ENCODE results near the gene CBARP.

The CBARP gene

GRCh38 chr19:1225440-1226226, 12.2 kb downstream of the CBARP start:
- no peaks in the 10 kb centered on the region for H3K9me3 ChIP-seq (ENCODE audit: control insufficient read depth in 2 of 2, low read length in 2 of 2)
- H3K27ac ChIP-seq (ENCODE audit: low read depth in 2 of 2, low read length in 2 of 2), result no peak overlapping the region
- H3K36me3 ChIP-seq (ENCODE audit: control insufficient read depth in 2 of 2, insufficient read depth in 2 of 2, low read length in 2 of 2), result peaks cover 17 to 25% of the 10 kb centered on the region in 2 donors

GRCh38 chr19:1224847-1225246, 13.0 kb downstream of the CBARP start:
- no peaks in the 10 kb centered on the region for H3K9me3 ChIP-seq (ENCODE audit: control insufficient read depth in 2 of 2, low read length in 2 of 2)
- H3K9ac ChIP-seq (ENCODE audit: low read depth in 1 of 2, low read length in 2 of 2), result no peak overlapping the region
- H3K27me3 ChIP-seq (ENCODE audit: control insufficient read depth in 2 of 2, insufficient read depth in 2 of 2, low read length in 2 of 2), result no peaks in the 10 kb centered on the region
- peaks cover 20 to 29% of the 10 kb centered on the region in 2 donors for H3K36me3 ChIP-seq (ENCODE audit: control insufficient read depth in 2 of 2, insufficient read depth in 2 of 2, low read length in 2 of 2)
- H3K4me1 ChIP-seq (ENCODE audit: control insufficient read depth in 2 of 2, insufficient read depth in 2 of 2, low read length in 2 of 2), result no peaks in the 10 kb centered on the region
- no peak overlapping the region for H3K27ac ChIP-seq (ENCODE audit: low read depth in 2 of 2, low read length in 2 of 2)
- H3K4me3 ChIP-seq (ENCODE audit: low read length in 2 of 2), result no peak overlapping the region

More at GRCh38 chr19:1225440-1226226, 12.2 kb downstream of the CBARP start:
- no peak overlapping the region for H3K9ac ChIP-seq (ENCODE audit: low read depth in 1 of 2, low read length in 2 of 2)
- no peaks in the 10 kb centered on the region for H3K27me3 ChIP-seq (ENCODE audit: control insufficient read depth in 2 of 2, insufficient read depth in 2 of 2, low read length in 2 of 2)
- no peaks in the 10 kb centered on the region for H3K4me1 ChIP-seq (ENCODE audit: control insufficient read depth in 2 of 2, insufficient read depth in 2 of 2, low read length in 2 of 2)
- no peak overlapping the region for H3K4me3 ChIP-seq (ENCODE audit: low read length in 2 of 2)

GRCh38 chr19:1224047-1224825, 13.6 kb downstream of the CBARP start:
- Histone ChIP-seq H3K36me3 (ENCODE audit: control insufficient read depth in 2 of 2, insufficient read depth in 2 of 2, low read length in 2 of 2) (peaks cover 20 to 29% of the 10 kb centered on the region in 2 donors), H3K27ac (ENCODE audit: low read depth in 2 of 2, low read length in 2 of 2) (no peak overlapping the region), H3K27me3 (ENCODE audit: control insufficient read depth in 2 of 2, insufficient read depth in 2 of 2, low read length in 2 of 2) (no peaks in the 10 kb centered on the region), H3K4me3 (ENCODE audit: low read length in 2 of 2) (no peak overlapping the region), H3K4me1 (ENCODE audit: control insufficient read depth in 2 of 2, insufficient read depth in 2 of 2, low read length in 2 of 2) (no peaks in the 10 kb centered on the region), H3K9me3 (ENCODE audit: control insufficient read depth in 2 of 2, low read length in 2 of 2) (no peaks in the 10 kb centered on the region), H3K9ac (ENCODE audit: low read depth in 1 of 2, low read length in 2 of 2) (no peak overlapping the region)

GRCh38 chr19:1223018-1223855, 14.6 kb downstream of the CBARP start:
- peaks cover 20 to 29% of the 10 kb centered on the region in 2 donors for H3K36me3 ChIP-seq (ENCODE audit: control insufficient read depth in 2 of 2, insufficient read depth in 2 of 2, low read length in 2 of 2)
- no peak overlapping the region for H3K9ac ChIP-seq (ENCODE audit: low read depth in 1 of 2, low read length in 2 of 2)
- H3K4me1 ChIP-seq (ENCODE audit: control insufficient read depth in 2 of 2, insufficient read depth in 2 of 2, low read length in 2 of 2), result peaks cover 0 to 2% of the 10 kb centered on the region in 2 donors
- no peak overlapping the region for H3K27ac ChIP-seq (ENCODE audit: low read depth in 2 of 2, low read length in 2 of 2)
- no peak overlapping the region for H3K4me3 ChIP-seq (ENCODE audit: low read length in 2 of 2)
- H3K9me3 ChIP-seq (ENCODE audit: control insufficient read depth in 2 of 2, low read length in 2 of 2), result no peaks in the 10 kb centered on the region
- H3K27me3 ChIP-seq (ENCODE audit: control insufficient read depth in 2 of 2, insufficient read depth in 2 of 2, low read length in 2 of 2), result no peaks in the 10 kb centered on the region

- Histone ChIP-seq H3K27me3 (ENCODE audit: control insufficient read depth in 2 of 2, insufficient read depth in 2 of 2, low read length in 2 of 2) (no peaks in the 10 kb centered on the region), H3K27ac (ENCODE audit: low read depth in 2 of 2, low read length in 2 of 2) (no peak overlapping the region), H3K4me1 (ENCODE audit: control insufficient read depth in 2 of 2, insufficient read depth in 2 of 2, low read length in 2 of 2) (peaks cover 3 to 5% of the 10 kb centered on the region in 2 donors), H3K4me3 (ENCODE audit: low read length in 2 of 2) (no peak overlapping the region), H3K9ac (ENCODE audit: low read depth in 1 of 2, low read length in 2 of 2) (no peak overlapping the region), H3K9me3 (ENCODE audit: control insufficient read depth in 2 of 2, low read length in 2 of 2) (no peaks in the 10 kb centered on the region), H3K36me3 (ENCODE audit: control insufficient read depth in 2 of 2, insufficient read depth in 2 of 2, low read length in 2 of 2) (peaks cover 20 to 29% of the 10 kb centered on the region in 2 donors)
Observed at GRCh38 chr19:1222394-1222793, 15.4 kb downstream of the CBARP start.

- H3K9me3 ChIP-seq (ENCODE audit: control insufficient read depth in 2 of 2, low read length in 2 of 2), result no peaks in the 10 kb centered on the region
- no peak overlapping the region for H3K4me3 ChIP-seq (ENCODE audit: low read length in 2 of 2)
- no peaks in the 10 kb centered on the region for H3K27me3 ChIP-seq (ENCODE audit: control insufficient read depth in 2 of 2, insufficient read depth in 2 of 2, low read length in 2 of 2)
- no peak overlapping the region for H3K27ac ChIP-seq (ENCODE audit: low read depth in 2 of 2, low read length in 2 of 2)
- H3K4me1 ChIP-seq (ENCODE audit: control insufficient read depth in 2 of 2, insufficient read depth in 2 of 2, low read length in 2 of 2), result peaks cover 3 to 5% of the 10 kb centered on the region in 2 donors
- peaks cover 20 to 29% of the 10 kb centered on the region in 2 donors for H3K36me3 ChIP-seq (ENCODE audit: control insufficient read depth in 2 of 2, insufficient read depth in 2 of 2, low read length in 2 of 2)
- H3K9ac ChIP-seq (ENCODE audit: low read depth in 1 of 2, low read length in 2 of 2), result no peak overlapping the region
Observed at GRCh38 chr19:1221904-1222255, 15.9 kb downstream of the CBARP start.

- peaks cover 20 to 29% of the 10 kb centered on the region in 2 donors for H3K36me3 ChIP-seq (ENCODE audit: control insufficient read depth in 2 of 2, insufficient read depth in 2 of 2, low read length in 2 of 2)
- H3K9me3 ChIP-seq (ENCODE audit: control insufficient read depth in 2 of 2, low read length in 2 of 2), result no peaks in the 10 kb centered on the region
- peaks cover 3 to 5% of the 10 kb centered on the region in 2 donors for H3K4me1 ChIP-seq (ENCODE audit: control insufficient read depth in 2 of 2, insufficient read depth in 2 of 2, low read length in 2 of 2)
- no peak overlapping the region for H3K4me3 ChIP-seq (ENCODE audit: low read length in 2 of 2)
- H3K27me3 ChIP-seq (ENCODE audit: control insufficient read depth in 2 of 2, insufficient read depth in 2 of 2, low read length in 2 of 2), result no peaks in the 10 kb centered on the region
- H3K9ac ChIP-seq (ENCODE audit: low read depth in 1 of 2, low read length in 2 of 2), result no peak overlapping the region
- H3K27ac ChIP-seq (ENCODE audit: low read depth in 2 of 2, low read length in 2 of 2), result no peak overlapping the region
Observed at GRCh38 chr19:1220976-1221903, 16.6 kb downstream of the CBARP start.

- Histone ChIP-seq H3K4me3 (ENCODE audit: low read length in 2 of 2) (no peak overlapping the region), H3K36me3 (ENCODE audit: control insufficient read depth in 2 of 2, insufficient read depth in 2 of 2, low read length in 2 of 2) (peaks cover 20 to 24% of the 10 kb centered on the region in 2 donors), H3K27me3 (ENCODE audit: control insufficient read depth in 2 of 2, insufficient read depth in 2 of 2, low read length in 2 of 2) (no peaks in the 10 kb centered on the region), H3K9ac (ENCODE audit: low read depth in 1 of 2, low read length in 2 of 2) (no peak overlapping the region), H3K27ac (ENCODE audit: low read depth in 2 of 2, low read length in 2 of 2) (no peak overlapping the region), H3K4me1 (ENCODE audit: control insufficient read depth in 2 of 2, insufficient read depth in 2 of 2, low read length in 2 of 2) (peaks cover 5% of the 10 kb centered on the region in 2 donors), H3K9me3 (ENCODE audit: control insufficient read depth in 2 of 2, low read length in 2 of 2) (no peaks in the 10 kb centered on the region)
Observed at GRCh38 chr19:1220477-1220930, 17.3 kb downstream of the CBARP start.

GRCh38 chr19:1219786-1220476, 17.9 kb downstream of the CBARP start:
- Histone ChIP-seq H3K27ac (ENCODE audit: low read depth in 2 of 2, low read length in 2 of 2) (no peak overlapping the region), H3K4me1 (ENCODE audit: control insufficient read depth in 2 of 2, insufficient read depth in 2 of 2, low read length in 2 of 2) (peaks cover 5 to 8% of the 10 kb centered on the region in 2 donors), H3K4me3 (ENCODE audit: low read length in 2 of 2) (no peak overlapping the region)

More at GRCh38 chr19:1219786-1220476, 17.9 kb downstream of the CBARP start:
- no peaks in the 10 kb centered on the region for H3K27me3 ChIP-seq (ENCODE audit: control insufficient read depth in 2 of 2, insufficient read depth in 2 of 2, low read length in 2 of 2)
- H3K9me3 ChIP-seq (ENCODE audit: control insufficient read depth in 2 of 2, low read length in 2 of 2), result no peaks in the 10 kb centered on the region
- H3K9ac ChIP-seq (ENCODE audit: low read depth in 1 of 2, low read length in 2 of 2), result no peak overlapping the region
- peaks cover 20 to 24% of the 10 kb centered on the region in 2 donors for H3K36me3 ChIP-seq (ENCODE audit: control insufficient read depth in 2 of 2, insufficient read depth in 2 of 2, low read length in 2 of 2)

All from mucosa of rectum (tissue), 2 donors.